Liver (tissue), 9 donors: ENCODE data around the gene SOHLH1. TPM values are rescaled to one million over a fixed set of nuclear protein-coding genes. Genes with fewer than 3 reads are reported as not detected.

Source experiments
- DNase-seq: peaks from one replicate; pipeline ENCODE4 v3.0.0-alpha.2; 2017; ENCODE audit warnings: low spot score
- H3K27ac ChIP-seq, 2 donors: one replicate each; pipeline ENCODE4 v1.7.0; 2013; ENCODE audit warnings: inconsistent platforms in 2 of 2, low read length in 2 of 2, control low read depth in 1 of 2, low read depth in 1 of 2, mild to moderate bottlenecking in 1 of 2
- H3K27me3 ChIP-seq, 4 donors: one replicate each; pipeline versions ENCODE4 v1.6.1 to v1.7.0; 2013; ENCODE audit warnings: low read length in 3 of 4, inconsistent platforms in 1 of 4, mild to moderate bottlenecking in 1 of 4, moderate library complexity in 1 of 4; ENCODE audit not compliant: control insufficient read depth in 4 of 4, insufficient read depth in 4 of 4
- H3K36me3 ChIP-seq, 4 donors: one replicate each; pipeline versions ENCODE4 v1.6.1 to v1.7.0; 2013; ENCODE audit warnings: low read length in 3 of 4, mild to moderate bottlenecking in 3 of 4, low read depth in 1 of 4, moderate library complexity in 1 of 4; ENCODE audit not compliant: control insufficient read depth in 4 of 4, insufficient read depth in 3 of 4
- H3K4me1 ChIP-seq, 4 donors: one replicate each; pipeline versions ENCODE4 v1.6.1 to v1.7.0; 2013; ENCODE audit warnings: low read length in 3 of 4, mild to moderate bottlenecking in 3 of 4, moderate library complexity in 1 of 4; ENCODE audit not compliant: control insufficient read depth in 4 of 4, insufficient read depth in 4 of 4
- H3K4me3 ChIP-seq, 3 donors: one replicate each; pipeline versions ENCODE4 v1.6.1 to v1.7.0; 2013; ENCODE audit warnings: low read length in 3 of 3, control low read depth in 1 of 3, low read depth in 1 of 3, mild to moderate bottlenecking in 1 of 3
- H3K9ac ChIP-seq, 2 donors: one replicate each; pipeline ENCODE4 v1.7.0; 2013; ENCODE audit warnings: low read length in 2 of 2, mild to moderate bottlenecking in 2 of 2, moderate library complexity in 2 of 2, control low read depth in 1 of 2, low read depth in 1 of 2
- H3K9me3 ChIP-seq, 4 donors: one replicate each; pipeline versions ENCODE4 v1.6.1 to v1.7.0; 2013; ENCODE audit warnings: low read length in 3 of 4; ENCODE audit not compliant: control insufficient read depth in 4 of 4
- EGR1 ChIP-seq, 2 donors: IDR thresholded peaks; 2 replicates each; pipeline ENCODE4 v1.6.1; 2016 to 2018; ENCODE audit warnings: antibody characterized with exemption in 2 of 2, low read depth in 2 of 2
- FOXA1 ChIP-seq: IDR thresholded peaks from 2 replicates; pipeline ENCODE4 v1.6.1; 2016; ENCODE audit warnings: antibody characterized with exemption
- FOXA2 ChIP-seq: IDR thresholded peaks from 2 replicates; pipeline ENCODE4 v1.6.1; 2016; ENCODE audit warnings: antibody characterized with exemption
- GABPA ChIP-seq, 2 donors: IDR thresholded peaks in 1 of 2; conservative IDR thresholded peaks in 1 of 2; 2 replicates each; pipeline ENCODE4 v1.6.1; 2016; ENCODE audit warnings: antibody characterized with exemption in 2 of 2, mild to moderate bottlenecking in 1 of 2, moderate library complexity in 1 of 2
- HNF4A ChIP-seq, 2 donors: conservative IDR thresholded peaks; 2 replicates each; pipeline ENCODE4 v1.6.1; 2016; ENCODE audit warnings: antibody characterized with exemption in 2 of 2, mild to moderate bottlenecking in 2 of 2
- HNF4G ChIP-seq: IDR thresholded peaks from 2 replicates; pipeline ENCODE4 v1.6.1; 2016; ENCODE audit warnings: antibody characterized with exemption
- JUND ChIP-seq, 2 donors: IDR thresholded peaks; 2 replicates each; pipeline ENCODE4 v1.6.1; 2016; ENCODE audit warnings: antibody characterized with exemption in 2 of 2
- NR2F2 ChIP-seq: IDR thresholded peaks from 2 replicates; pipeline ENCODE4 v1.6.1; 2016; ENCODE audit warnings: antibody characterized with exemption
- RAD21 ChIP-seq, 2 donors: IDR thresholded peaks; 2 replicates each; pipeline ENCODE4 v1.6.1; 2016; ENCODE audit warnings: antibody characterized with exemption in 2 of 2, mild to moderate bottlenecking in 2 of 2
- REST ChIP-seq: IDR thresholded peaks from 2 replicates; pipeline ENCODE4 v1.6.1; 2016; ENCODE audit warnings: antibody characterized with exemption, mild to moderate bottlenecking
- RXRA ChIP-seq, 2 donors: IDR thresholded peaks; 2 replicates each; pipeline ENCODE4 v1.6.1; 2017 to 2018; ENCODE audit warnings: antibody characterized with exemption in 2 of 2, mild to moderate bottlenecking in 1 of 2
- SP1 ChIP-seq: IDR thresholded peaks from 2 replicates; pipeline ENCODE4 v1.6.1; 2018; ENCODE audit warnings: antibody characterized with exemption, mild to moderate bottlenecking
- TAF1 ChIP-seq: conservative IDR thresholded peaks from 2 replicates; pipeline ENCODE4 v1.6.1; 2016; ENCODE audit warnings: antibody characterized with exemption, mild to moderate bottlenecking
- YY1 ChIP-seq: IDR thresholded peaks from 2 replicates; pipeline ENCODE4 v1.6.1; 2016; ENCODE audit warnings: antibody characterized with exemption, mild to moderate bottlenecking
- WGBS: extraction: QIAGEN DNeasy Blood & Tissue Kit; methylation state at CpG from one replicate; pipeline ENCODE4 v1.1.7; 2013; 5-methylcytosine and 5-hydroxymethylcytosine counted together
- polyA plus RNA-seq, 2 donors: library from polyadenylated mRNA; stranded (reverse) in 1 of 2; unstranded in 1 of 2; fragments of 200-250 nt in 1 of 2; fragments of >200 nt in 1 of 2; fragmentation: Nextera tagmentation in 1 of 2; extraction: Ambion mirVana in 1 of 2; gene quantifications; one replicate each; pipeline versions ENCODE4 v1.2.1 to v1.2.3, GENCODE V29; 2013 to 2015
- total RNA-seq, 2 donors: library from RNA; depleted of rRNA; stranded (reverse); fragments of >200 nt; gene quantifications; one replicate each; pipeline ENCODE4 v1.2.3, GENCODE V29; 2014
- TF ChIP-seq, protein P1 (sequence below): IDR thresholded peaks from 2 replicates; pipeline ENCODE4 v1.6.1; 2016; ENCODE audit warnings: antibody characterized with exemption
- TF ChIP-seq, protein P2 (sequence below): IDR thresholded peaks from 2 replicates; pipeline ENCODE4 v1.6.1; 2016; ENCODE audit warnings: antibody characterized with exemption
- TF ChIP-seq, protein P3 (sequence below): fragments of 150-350 bp; IDR thresholded peaks from 2 replicates; pipeline ENCODE4 v1.5.1; 2017; ENCODE audit warnings: improper control_type of control experiment, low read depth, low read length; ENCODE audit not compliant: missing input control
- TF ChIP-seq, protein P4 (sequence below): IDR thresholded peaks from 2 replicates; pipeline ENCODE4 v1.6.1; 2016; ENCODE audit warnings: antibody characterized with exemption
- donor health status: healthy.
- donor health status: healthy.
- donor health status: healthy.
- donor health status: healthy.
- donor health status: healthy.

The SOHLH1 gene
- total and polyA plus RNA-seq, 4 donors: not detected

GRCh38 chr9:135739271-135740220 is 40.3 kb upstream of the SOHLH1 start:
- Histone ChIP-seq H3K4me1 (no peaks in the 10 kb centered on the region), H3K27me3 (peaks cover 0 to 20% (median under 1%) of the 10 kb centered on the region in 4 donors), H3K9me3 (no peaks in the 10 kb centered on the region), H3K9ac (no peak overlapping the region), H3K27ac (no peak overlapping the region), H3K4me3 (no peak overlapping the region), H3K36me3 (no peaks in the 10 kb centered on the region)
- no peak for DNase-seq
- TF ChIP-seq JUND (IDR thresholded peaks at IDR 0.05): no peak
- no peak for TF ChIP-seq SP1
- TF ChIP-seq YY1: no peak
- TF ChIP-seq HNF4A (conservative IDR thresholded peaks at IDR 0.05): no peak
- TF ChIP-seq FOXA2: no peak
- TF ChIP-seq REST: no peak
- no peak for TF ChIP-seq FOXA1
- no peak for TF ChIP-seq HNF4G
- TF ChIP-seq, protein P1, sequence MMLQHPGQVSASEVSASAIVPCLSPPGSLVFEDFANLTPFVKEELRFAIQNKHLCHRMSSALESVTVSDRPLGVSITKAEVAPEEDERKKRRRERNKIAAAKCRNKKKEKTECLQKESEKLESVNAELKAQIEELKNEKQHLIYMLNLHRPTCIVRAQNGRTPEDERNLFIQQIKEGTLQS: no peak
- TF ChIP-seq EGR1 (IDR thresholded peaks at IDR 0.05; ENCODE audit: low read depth in 2 of 2): no peak
- TF ChIP-seq GABPA (IDR thresholded peaks at IDR 0.05 in 1 of 2, conservative IDR thresholded peaks at IDR 0.05 in 1 of 2): no peak
- no peak for TF ChIP-seq NR2F2
- TF ChIP-seq, protein P2, sequence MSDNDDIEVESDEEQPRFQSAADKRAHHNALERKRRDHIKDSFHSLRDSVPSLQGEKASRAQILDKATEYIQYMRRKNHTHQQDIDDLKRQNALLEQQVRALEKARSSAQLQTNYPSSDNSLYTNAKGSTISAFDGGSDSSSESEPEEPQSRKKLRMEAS: no peak
- TF ChIP-seq RAD21 (IDR thresholded peaks at IDR 0.05): no peak
- no peak for TF ChIP-seq TAF1
- TF ChIP-seq, protein P3, sequence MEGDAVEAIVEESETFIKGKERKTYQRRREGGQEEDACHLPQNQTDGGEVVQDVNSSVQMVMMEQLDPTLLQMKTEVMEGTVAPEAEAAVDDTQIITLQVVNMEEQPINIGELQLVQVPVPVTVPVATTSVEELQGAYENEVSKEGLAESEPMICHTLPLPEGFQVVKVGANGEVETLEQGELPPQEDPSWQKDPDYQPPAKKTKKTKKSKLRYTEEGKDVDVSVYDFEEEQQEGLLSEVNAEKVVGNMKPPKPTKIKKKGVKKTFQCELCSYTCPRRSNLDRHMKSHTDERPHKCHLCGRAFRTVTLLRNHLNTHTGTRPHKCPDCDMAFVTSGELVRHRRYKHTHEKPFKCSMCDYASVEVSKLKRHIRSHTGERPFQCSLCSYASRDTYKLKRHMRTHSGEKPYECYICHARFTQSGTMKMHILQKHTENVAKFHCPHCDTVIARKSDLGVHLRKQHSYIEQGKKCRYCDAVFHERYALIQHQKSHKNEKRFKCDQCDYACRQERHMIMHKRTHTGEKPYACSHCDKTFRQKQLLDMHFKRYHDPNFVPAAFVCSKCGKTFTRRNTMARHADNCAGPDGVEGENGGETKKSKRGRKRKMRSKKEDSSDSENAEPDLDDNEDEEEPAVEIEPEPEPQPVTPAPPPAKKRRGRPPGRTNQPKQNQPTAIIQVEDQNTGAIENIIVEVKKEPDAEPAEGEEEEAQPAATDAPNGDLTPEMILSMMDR: no peak
- TF ChIP-seq RXRA (IDR thresholded peaks at IDR 0.05): no peak
- TF ChIP-seq, protein P4, sequence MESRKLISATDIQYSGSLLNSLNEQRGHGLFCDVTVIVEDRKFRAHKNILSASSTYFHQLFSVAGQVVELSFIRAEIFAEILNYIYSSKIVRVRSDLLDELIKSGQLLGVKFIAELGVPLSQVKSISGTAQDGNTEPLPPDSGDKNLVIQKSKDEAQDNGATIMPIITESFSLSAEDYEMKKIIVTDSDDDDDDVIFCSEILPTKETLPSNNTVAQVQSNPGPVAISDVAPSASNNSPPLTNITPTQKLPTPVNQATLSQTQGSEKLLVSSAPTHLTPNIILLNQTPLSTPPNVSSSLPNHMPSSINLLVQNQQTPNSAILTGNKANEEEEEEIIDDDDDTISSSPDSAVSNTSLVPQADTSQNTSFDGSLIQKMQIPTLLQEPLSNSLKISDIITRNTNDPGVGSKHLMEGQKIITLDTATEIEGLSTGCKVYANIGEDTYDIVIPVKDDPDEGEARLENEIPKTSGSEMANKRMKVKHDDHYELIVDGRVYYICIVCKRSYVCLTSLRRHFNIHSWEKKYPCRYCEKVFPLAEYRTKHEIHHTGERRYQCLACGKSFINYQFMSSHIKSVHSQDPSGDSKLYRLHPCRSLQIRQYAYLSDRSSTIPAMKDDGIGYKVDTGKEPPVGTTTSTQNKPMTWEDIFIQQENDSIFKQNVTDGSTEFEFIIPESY: no peak
- 67% methylated on average over 28 of the region's 28 CpGs for WGBS
